ENCODE measurements around the gene ADGRG3.

DNA sequence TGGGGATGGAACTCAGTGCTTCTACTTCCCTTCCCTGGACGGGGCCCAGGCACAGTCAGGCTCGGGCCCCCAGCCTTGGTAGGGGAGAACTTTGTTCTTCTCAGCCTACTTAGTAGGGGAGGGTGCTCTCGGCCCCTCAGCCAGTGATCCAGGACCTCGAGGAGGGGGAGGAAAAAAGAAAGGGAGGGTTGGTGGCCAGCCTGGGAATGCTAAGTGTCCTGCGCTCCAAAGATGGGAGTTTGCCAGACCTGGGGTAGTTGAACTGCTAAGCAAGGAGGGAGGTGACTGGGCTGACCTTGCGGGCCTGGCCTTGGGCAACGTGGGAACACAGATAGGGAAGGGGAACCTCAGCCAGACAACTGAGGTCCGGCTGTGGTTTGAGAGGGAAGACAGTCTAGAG lies 27.5 kb upstream of the ADGRG3 start:
- TF ChIP-seq CTCF (IDR thresholded peaks at IDR 0.05; ENCODE audit: low read length) (no peak), EZH2phosphoT487 (IDR thresholded peaks at IDR 0.05; ENCODE audit: low read length) (no peak), EZH2 (optimal IDR thresholded peaks at IDR 0.05; ENCODE audit: low read depth, low read length) (no peak)

Measured in MM.1S (cell line).